Kidney (tissue), 14 donors: ENCODE measurements around the gene FDX2. TPM values are rescaled to one million over a fixed set of nuclear protein-coding genes. Genes with fewer than 3 reads are reported as not detected.

ENCODE experiments used
- DNase-seq, 5 donors: peaks; one replicate each; pipeline ENCODE4 v3.0.0-alpha.2; 2013 to 2020
- FAIRE-seq: peaks from 2 replicates; lab custom pipeline; 2012; peaks lifted over from hg19 to GRCh38; lab: Jason Lieb, UNC
- H3K27ac ChIP-seq, 2 donors: one replicate each; pipeline ENCODE4 v1.7.0; 2013; ENCODE audit warnings: low read depth in 2 of 2, low read length in 2 of 2, inconsistent platforms in 1 of 2
- H3K27me3 ChIP-seq: one replicate; pipeline ENCODE4 v1.7.1; 2013; ENCODE audit warnings: low read length, inconsistent platforms; ENCODE audit not compliant: control insufficient read depth, insufficient read depth
- H3K36me3 ChIP-seq, 3 donors: one replicate each; pipeline versions ENCODE4 v1.7.0 to v1.7.1; 2013; ENCODE audit warnings: low read length in 3 of 3, control low read depth in 1 of 3, inconsistent platforms in 1 of 3; ENCODE audit not compliant: insufficient read depth in 3 of 3, control insufficient read depth in 2 of 3
- H3K4me1 ChIP-seq, 3 donors: one replicate each; pipeline versions ENCODE4 v1.7.0 to v1.7.1; 2013; ENCODE audit warnings: low read length in 3 of 3, inconsistent platforms in 1 of 3, low read depth in 1 of 3; ENCODE audit not compliant: control insufficient read depth in 2 of 3, insufficient read depth in 2 of 3
- H3K4me3 ChIP-seq, 3 donors: one replicate each; pipeline versions ENCODE4 v1.7.0 to v1.8.1; 2013; ENCODE audit warnings: low read length in 3 of 3, control low read depth in 1 of 3, inconsistent platforms in 1 of 3
- H3K9ac ChIP-seq, 3 donors: one replicate each; pipeline versions ENCODE4 v1.7.0 to v1.7.1; 2013; ENCODE audit warnings: low read length in 3 of 3, control low read depth in 1 of 3, inconsistent platforms in 1 of 3
- H3K9me3 ChIP-seq, 3 donors: one replicate each; pipeline versions ENCODE4 v1.7.0 to v1.7.1; 2013; ENCODE audit warnings: low read length in 3 of 3, control low read depth in 1 of 3, inconsistent platforms in 1 of 3; ENCODE audit not compliant: control insufficient read depth in 2 of 3, insufficient read depth in 1 of 3
- CTCF ChIP-seq: IDR thresholded peaks from 3 replicates; pipeline ENCODE4 v1.5.1; 2012; ENCODE audit warnings: mild to moderate bottlenecking, moderate library complexity, borderline replicate concordance; ENCODE audit not compliant: insufficient read depth; ENCODE audit errors: extremely low read depth
- intact Hi-C: fragments of 100-400 bp; cut with DNase I; formaldehyde crosslinking; loops from one replicate; pipeline ENCODE4 v1.11.1; 2022
- polyA plus RNA-seq: library from polyadenylated mRNA; stranded (reverse); fragments of 350-450 nt; fragmentation: Illumina TruSeq; extraction: RNeasy Lipid Tissue Mini Kit (QIAGEN cat#74804); gene quantifications from one replicate; pipeline ENCODE4 v1.2.3, GENCODE V29; 2014; ENCODE audit warnings: low read depth, low replicate concordance; ENCODE audit not compliant: insufficient read depth
- total RNA-seq: library from RNA; stranded (reverse); fragmentation: NEBNext Ultra II Directional; extraction: Animal tissue kit (Norgen Biotek cat#: 25700); gene quantifications from one replicate; pipeline ENCODE4 v1.2.1, GENCODE V29; 2021
- donor health status: control.
- donor health status: control.
- donor health status: control.
- donor health status: control.
- donor health status: control.
- donor health status: DM: yes; HTN: yes; CAD: no.
- donor health status: Normal renal cell carcinoma (clear cell type).

The FDX2 gene
- total and polyA plus RNA-seq, 2 donors from 2014 or later = 20.1 to 88.4 TPM

GRCh38 chr19:10344780-10345179, 29.0 kb upstream of the FDX2 start:
- FAIRE-seq = no peak
- intact Hi-C loops = no loop called here
- no peak for TF ChIP-seq CTCF

GRCh38 chr19:10343495-10343894, 27.7 kb upstream of the FDX2 start:
- no peak for TF ChIP-seq CTCF
- Histone ChIP-seq H3K9ac (no peak overlapping the region), H3K9me3 (no peaks in the 10 kb centered on the region), H3K36me3 (no peaks in the 10 kb centered on the region), H3K4me3 (no peak overlapping the region), H3K27ac (no peak overlapping the region), H3K4me1 (no peaks in the 10 kb centered on the region), H3K27me3 (no peaks in the 10 kb centered on the region)
- FAIRE-seq (no peak), DNase-seq (no peak)
- intact Hi-C loops = no loop called here

More at GRCh38 chr19:10344780-10345179, 29.0 kb upstream of the FDX2 start:
- Histone ChIP-seq H3K9ac (no peak overlapping the region), H3K27ac (no peak overlapping the region), H3K9me3 (no peaks in the 10 kb centered on the region), H3K36me3 (no peaks in the 10 kb centered on the region), H3K4me1 (no peaks in the 10 kb centered on the region), H3K27me3 (no peaks in the 10 kb centered on the region), H3K4me3 (no peak overlapping the region)
- DNase-seq = no peak

- no peaks in the 10 kb centered on the region for H3K36me3 ChIP-seq
These were observed 24.2 kb upstream of the FDX2 start for GRCh38 chr19:10339977-10340376.

More at GRCh38 chr19:10339977-10340376, 24.2 kb upstream of the FDX2 start:
- Histone ChIP-seq H3K9ac (no peak overlapping the region), H3K27ac (no peak overlapping the region), H3K4me3 (no peak overlapping the region), H3K9me3 (no peaks in the 10 kb centered on the region), H3K4me1 (no peaks in the 10 kb centered on the region), H3K27me3 (no peaks in the 10 kb centered on the region)
- intact Hi-C loops = no loop called here
- FAIRE-seq (no peak), DNase-seq (no peak)
- TF ChIP-seq CTCF = no peak
